GM21515 (cell line): ENCODE measurements around the gene CCDC187.
"Not testable (repeated sequence)": the region's sequence is repeated elsewhere in the genome, so short reads cannot be mapped to it uniquely, and the experiment has no call there.

ENCODE experiments used
- ATAC-seq: cut with Tn5 transposase; IDR thresholded peaks from one replicate; pipeline ENCODE4 v1.9.1; 2021; ENCODE audit not compliant: unreplicated experiment

CCDC187 gene

GRCh38 chr9:136327304-136327974 lies 23.5 kb upstream of the CCDC187 start, which contains the start of gene GPSM1:
TSS of gene GPSM1 (plus strand) at chr9:136327539. CDS start at chr9:136327696, 157 bp downstream.
- ATAC-seq, result no peak

DNA sequence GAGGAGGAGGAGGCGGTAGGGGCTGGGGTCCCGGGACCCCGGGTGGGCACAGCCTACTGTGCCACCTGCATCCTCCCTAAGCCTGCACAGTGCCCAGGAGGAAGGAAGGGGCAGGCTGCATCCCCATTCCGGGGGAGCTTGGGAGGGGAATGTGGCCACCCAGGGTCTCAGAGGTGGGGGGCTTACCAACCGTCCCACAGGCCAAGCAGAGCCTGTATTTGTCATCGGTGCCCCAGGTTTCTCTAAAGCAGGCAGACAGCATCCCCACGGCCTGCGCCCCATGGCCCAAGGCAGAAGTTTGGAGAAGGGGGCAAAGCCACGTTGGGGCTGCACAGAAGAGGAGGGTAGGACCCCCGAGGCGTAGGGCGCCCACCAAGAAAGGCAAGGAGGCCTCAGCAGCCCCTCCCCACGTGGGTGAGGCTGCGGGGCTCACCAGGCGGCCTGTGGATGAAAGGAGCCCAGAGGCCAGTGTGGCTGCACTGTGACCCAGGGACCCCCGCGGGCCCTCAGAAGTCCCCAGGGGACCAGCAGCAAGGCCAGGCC lies 22.9 kb upstream of the CCDC187 start:
- ATAC-seq, result no peak

DNA sequence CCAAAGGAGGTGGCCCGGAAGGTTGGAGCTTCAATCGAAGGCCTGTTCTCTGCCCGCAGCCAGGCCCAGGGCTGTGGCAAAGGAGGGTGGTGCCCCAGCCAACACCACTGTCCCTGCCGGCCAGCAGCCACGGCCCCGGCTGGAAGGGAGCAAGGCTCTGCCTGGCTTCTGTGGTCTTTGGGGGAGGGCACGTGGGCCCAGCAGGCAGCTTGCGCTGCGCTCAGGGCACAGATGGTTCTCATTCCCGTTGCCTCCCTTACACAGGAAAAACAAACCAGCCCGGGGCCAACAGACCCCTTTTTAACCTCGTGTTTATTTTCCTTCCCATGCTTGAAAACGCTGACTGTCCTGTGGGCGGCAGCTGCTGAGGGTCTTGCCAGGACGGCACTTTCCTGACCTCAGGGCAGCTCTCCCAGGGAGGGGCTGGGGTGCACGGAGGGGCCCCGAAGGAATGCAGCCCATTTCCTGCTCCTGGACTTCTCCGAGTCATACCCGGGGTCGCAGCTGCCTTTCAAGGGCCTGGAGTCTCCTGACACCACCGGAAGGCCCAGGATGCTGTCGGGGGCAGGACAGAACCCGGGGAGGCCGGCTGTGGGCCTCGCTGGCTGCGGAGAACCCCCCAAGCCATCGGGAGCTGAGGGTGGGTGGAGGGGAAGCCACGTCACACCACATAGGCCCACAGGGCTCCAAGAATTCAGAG lies 22.3 kb upstream of the CCDC187 start:
- ATAC-seq, result no peak

DNA sequence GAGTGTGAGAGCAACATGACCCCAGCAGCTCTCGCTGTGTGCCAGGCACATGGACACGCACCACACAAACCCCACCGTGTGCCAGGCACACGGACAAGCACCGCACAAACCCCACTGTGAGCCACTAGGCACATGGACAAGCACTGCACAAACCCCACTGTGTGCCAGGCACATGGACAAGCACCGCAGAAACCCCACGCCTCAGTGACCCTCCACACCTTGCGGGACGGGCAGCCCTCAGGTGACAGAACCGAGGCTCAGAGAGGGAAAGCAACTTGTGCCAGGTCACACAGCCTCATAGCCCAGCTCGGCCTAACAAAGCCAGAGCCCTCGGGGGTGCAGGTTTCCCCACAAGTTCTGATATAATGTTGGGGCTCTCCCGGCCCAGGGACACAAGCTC lies 21.5 kb upstream of the CCDC187 start:
- ATAC-seq, result no peak

- no peak for ATAC-seq
Observed at GRCh38 chr9:136324501-136325300, 20.8 kb upstream of the CCDC187 start.

DNA sequence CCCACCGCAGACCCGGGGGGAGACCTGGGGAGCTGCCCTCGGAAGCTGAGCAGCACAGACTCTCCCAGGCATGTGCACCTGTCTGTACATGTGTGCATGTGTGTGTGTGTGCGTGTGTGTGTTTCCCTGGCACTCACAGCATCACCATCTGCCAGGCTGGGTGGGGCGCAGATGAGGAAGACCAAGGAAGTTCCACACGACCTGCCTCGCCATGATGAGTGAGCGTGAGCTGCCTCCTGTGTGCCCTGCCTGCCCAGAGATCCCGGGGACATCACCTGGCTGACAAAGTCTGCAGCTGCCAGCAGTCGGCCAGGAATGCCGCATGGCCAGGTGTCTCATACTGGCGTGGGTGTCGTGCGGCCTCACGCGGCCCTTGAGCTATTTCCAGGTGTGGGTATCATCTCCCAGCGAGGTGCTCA lies 19.5 kb upstream of the CCDC187 start:
- ATAC-seq, result no peak

GRCh38 chr9:136322756-136323330 lies 18.9 kb upstream of the CCDC187 start:
- no peak for ATAC-seq

DNA sequence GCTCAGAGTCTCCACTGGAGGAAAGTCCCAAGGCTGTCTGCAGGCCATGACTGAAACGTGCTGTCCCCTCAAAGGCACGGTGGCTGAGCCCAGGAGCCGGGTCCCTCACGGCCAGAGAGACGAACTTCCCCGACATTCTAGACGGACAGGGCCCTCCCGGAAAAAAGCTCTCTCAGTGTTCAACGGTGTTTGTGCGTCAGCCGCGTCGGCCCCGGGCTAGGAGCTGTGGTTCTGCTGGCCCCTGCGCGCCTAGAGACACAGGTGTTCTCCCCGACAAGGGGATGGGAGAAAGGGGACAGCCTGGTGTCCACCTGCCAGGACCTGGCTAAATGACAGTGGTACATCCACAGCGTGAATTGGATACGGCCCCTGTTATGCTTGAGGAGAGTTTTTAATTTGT lies 17.7 kb upstream of the CCDC187 start:
- ATAC-seq, result no peak

GRCh38 chr9:136320972-136321371 lies 17.1 kb upstream of the CCDC187 start:
- not testable (repeated sequence) for ATAC-seq

GRCh38 chr9:136319955-136320354 lies 16.1 kb upstream of the CCDC187 start:
- ATAC-seq, result not testable (repeated sequence)

DNA sequence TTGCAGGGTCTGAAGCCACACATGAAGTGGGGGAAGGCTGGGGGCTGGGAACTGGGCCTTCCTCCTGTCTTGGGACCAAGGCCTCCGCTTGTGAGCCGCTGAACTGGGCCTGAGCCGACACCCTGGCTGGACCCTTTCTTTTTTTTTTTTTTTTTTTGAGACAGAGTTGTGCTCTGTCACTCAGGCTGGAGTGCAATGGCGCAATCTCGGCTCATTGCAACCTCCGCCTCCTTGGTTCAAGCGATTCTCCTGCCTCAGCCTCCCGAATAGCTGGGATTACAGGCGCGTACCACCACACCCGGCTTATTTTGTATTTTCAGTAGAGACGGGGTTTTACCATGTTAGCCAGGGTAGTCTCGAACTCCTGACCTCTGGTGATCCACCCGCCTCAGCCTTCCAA lies 15.3 kb upstream of the CCDC187 start:
- ATAC-seq, result not testable (repeated sequence)

- ATAC-seq, result no peak
Observed at GRCh38 chr9:136318776-136319241, 14.9 kb upstream of the CCDC187 start.

DNA sequence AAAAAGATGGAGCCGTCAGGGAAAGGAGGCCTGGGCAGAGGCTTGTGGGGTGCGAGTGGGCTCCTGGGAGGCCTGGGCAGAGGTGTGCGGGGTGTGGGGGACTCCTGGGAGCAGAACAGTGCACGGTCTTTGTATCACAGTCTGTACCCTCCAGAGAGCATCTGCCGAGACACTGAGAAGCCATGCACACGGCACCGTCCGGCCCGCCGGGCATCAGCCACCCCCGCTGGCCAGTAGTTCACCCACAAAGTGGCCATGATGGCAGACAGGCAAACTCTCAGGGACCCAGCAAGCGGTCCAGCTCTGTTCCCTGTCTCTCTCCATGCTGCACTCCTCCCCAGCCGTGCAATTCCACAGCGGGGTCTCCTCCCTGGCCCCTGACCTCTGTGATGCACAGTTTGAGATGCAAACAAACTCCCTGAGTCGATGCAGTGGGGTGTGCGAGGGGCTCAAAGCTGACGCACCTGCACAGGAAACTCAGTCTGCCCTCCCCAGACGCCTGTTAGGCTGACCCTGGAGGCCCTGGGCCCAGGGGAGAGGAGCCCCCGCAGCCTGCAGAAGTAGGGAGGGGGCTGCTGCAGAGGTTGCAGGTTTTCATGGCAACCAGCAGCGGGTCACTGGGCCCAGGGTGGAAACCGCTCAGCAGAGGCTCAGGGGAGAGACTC lies 14.3 kb upstream of the CCDC187 start:
- ATAC-seq, result no peak

DNA sequence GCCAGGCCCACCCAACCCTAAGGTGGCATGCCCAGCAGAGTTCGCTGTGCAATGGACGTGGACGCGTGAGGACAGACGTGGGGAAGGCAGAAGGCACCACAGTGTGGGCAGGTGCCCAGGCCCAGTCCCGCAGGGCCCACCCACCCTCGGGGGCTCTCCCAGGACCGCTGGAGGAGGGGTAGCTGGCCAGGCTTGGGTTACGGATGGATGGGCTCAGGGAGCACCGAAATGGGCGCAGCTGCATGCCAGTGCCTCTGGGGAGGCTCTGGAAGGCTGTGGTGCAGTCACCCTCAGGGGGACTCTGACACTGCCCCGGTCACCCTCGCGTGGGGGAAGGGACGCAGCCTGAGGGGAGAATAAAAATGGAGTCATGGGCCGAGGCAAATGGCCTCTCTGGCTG lies 13.8 kb upstream of the CCDC187 start:
- ATAC-seq, result no peak

- ATAC-seq, result no peak
Observed at GRCh38 chr9:136316896-136317676, 13.2 kb upstream of the CCDC187 start.

DNA sequence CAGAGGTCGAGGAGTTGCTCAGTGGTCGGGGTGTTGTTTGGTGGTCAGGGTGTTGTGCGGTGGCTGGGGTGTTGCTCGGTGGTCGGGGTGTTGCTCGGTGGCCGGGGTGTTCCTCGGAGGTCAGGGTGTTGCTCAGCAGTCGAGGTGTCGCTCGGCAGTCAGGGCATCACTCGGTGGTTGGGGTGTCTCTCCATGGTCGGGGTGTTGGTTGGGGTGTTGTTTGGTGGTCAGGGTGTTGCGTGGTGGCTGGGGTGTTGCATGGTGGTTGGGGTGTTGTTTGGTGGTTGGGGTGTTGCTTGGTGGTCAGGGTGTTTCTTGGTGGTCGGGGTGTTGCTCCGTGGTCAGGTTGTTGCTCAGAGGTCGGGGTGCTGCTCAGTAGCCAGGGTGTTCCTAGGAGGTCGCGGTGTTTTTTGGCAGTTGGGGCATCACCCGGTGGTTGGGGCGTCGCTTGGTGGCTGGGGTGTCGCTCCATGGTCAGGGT lies 12.4 kb upstream of the CCDC187 start:
- no peak for ATAC-seq

DNA sequence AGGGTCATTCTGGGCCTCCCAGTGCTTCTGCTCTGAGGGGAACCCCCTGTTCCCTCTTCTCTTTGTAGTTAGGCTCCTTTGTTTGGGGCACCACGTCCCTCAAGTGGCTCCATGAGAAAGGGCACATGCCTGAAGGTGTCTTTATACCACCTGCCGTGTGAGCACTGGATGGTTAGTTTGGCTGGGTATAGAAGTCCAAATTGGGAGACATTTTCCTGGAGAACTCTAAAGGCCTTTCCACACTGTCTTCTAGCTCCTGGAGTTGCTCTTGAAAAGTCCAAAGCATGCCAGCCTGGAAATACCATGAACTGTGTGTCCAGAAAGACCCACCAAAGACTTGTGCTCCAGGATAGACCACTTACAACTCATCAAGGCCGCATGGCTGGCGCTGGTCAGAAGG lies 11.1 kb upstream of the CCDC187 start:
- ATAC-seq, result no peak

DNA sequence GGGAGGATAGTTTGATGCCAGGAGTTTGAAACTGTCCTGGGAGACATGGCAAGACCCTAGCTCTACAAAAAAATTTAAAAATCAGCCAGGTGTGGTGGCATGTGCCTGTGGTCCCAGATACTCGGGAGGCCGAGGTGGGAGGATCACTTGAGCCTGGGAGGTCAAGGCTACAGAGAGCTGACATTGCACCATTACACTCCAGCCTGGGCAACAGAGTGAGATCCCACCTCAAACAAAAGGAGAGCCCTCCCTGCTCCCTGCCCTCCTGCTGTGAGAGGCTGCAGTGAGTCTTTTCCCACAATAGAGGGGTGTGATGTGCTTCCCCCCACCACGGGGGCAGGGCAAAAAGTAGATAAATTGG lies 10.1 kb upstream of the CCDC187 start:
- ATAC-seq, result no peak
